Liver (tissue), 9 donors: ENCODE data around the gene MYO18B. TPM values are rescaled to one million over a fixed set of nuclear protein-coding genes. Genes with fewer than 3 reads are reported as not detected.

ENCODE experiments used
- DNase-seq: peaks from one replicate; pipeline ENCODE4 v3.0.0-alpha.2; 2017; ENCODE audit warnings: low spot score
- H3K27ac ChIP-seq, 2 donors: one replicate each; pipeline ENCODE4 v1.7.0; 2013; ENCODE audit warnings: inconsistent platforms in 2 of 2, low read length in 2 of 2, control low read depth in 1 of 2, low read depth in 1 of 2, mild to moderate bottlenecking in 1 of 2
- H3K27me3 ChIP-seq, 4 donors: one replicate each; pipeline versions ENCODE4 v1.6.1 to v1.7.0; 2013; ENCODE audit warnings: low read length in 3 of 4, inconsistent platforms in 1 of 4, mild to moderate bottlenecking in 1 of 4, moderate library complexity in 1 of 4; ENCODE audit not compliant: control insufficient read depth in 4 of 4, insufficient read depth in 4 of 4
- H3K36me3 ChIP-seq, 4 donors: one replicate each; pipeline versions ENCODE4 v1.6.1 to v1.7.0; 2013; ENCODE audit warnings: low read length in 3 of 4, mild to moderate bottlenecking in 3 of 4, low read depth in 1 of 4, moderate library complexity in 1 of 4; ENCODE audit not compliant: control insufficient read depth in 4 of 4, insufficient read depth in 3 of 4
- H3K4me1 ChIP-seq, 4 donors: one replicate each; pipeline versions ENCODE4 v1.6.1 to v1.7.0; 2013; ENCODE audit warnings: low read length in 3 of 4, mild to moderate bottlenecking in 3 of 4, moderate library complexity in 1 of 4; ENCODE audit not compliant: control insufficient read depth in 4 of 4, insufficient read depth in 4 of 4
- H3K4me3 ChIP-seq, 3 donors: one replicate each; pipeline versions ENCODE4 v1.6.1 to v1.7.0; 2013; ENCODE audit warnings: low read length in 3 of 3, control low read depth in 1 of 3, low read depth in 1 of 3, mild to moderate bottlenecking in 1 of 3
- H3K9ac ChIP-seq, 2 donors: one replicate each; pipeline ENCODE4 v1.7.0; 2013; ENCODE audit warnings: low read length in 2 of 2, mild to moderate bottlenecking in 2 of 2, moderate library complexity in 2 of 2, control low read depth in 1 of 2, low read depth in 1 of 2
- H3K9me3 ChIP-seq, 4 donors: one replicate each; pipeline versions ENCODE4 v1.6.1 to v1.7.0; 2013; ENCODE audit warnings: low read length in 3 of 4; ENCODE audit not compliant: control insufficient read depth in 4 of 4
- EGR1 ChIP-seq, 2 donors: IDR thresholded peaks; 2 replicates each; pipeline ENCODE4 v1.6.1; 2016 to 2018; ENCODE audit warnings: antibody characterized with exemption in 2 of 2, low read depth in 2 of 2
- FOXA1 ChIP-seq: IDR thresholded peaks from 2 replicates; pipeline ENCODE4 v1.6.1; 2016; ENCODE audit warnings: antibody characterized with exemption
- FOXA2 ChIP-seq: IDR thresholded peaks from 2 replicates; pipeline ENCODE4 v1.6.1; 2016; ENCODE audit warnings: antibody characterized with exemption
- GABPA ChIP-seq, 2 donors: IDR thresholded peaks in 1 of 2; conservative IDR thresholded peaks in 1 of 2; 2 replicates each; pipeline ENCODE4 v1.6.1; 2016; ENCODE audit warnings: antibody characterized with exemption in 2 of 2, mild to moderate bottlenecking in 1 of 2, moderate library complexity in 1 of 2
- HNF4A ChIP-seq, 2 donors: conservative IDR thresholded peaks; 2 replicates each; pipeline ENCODE4 v1.6.1; 2016; ENCODE audit warnings: antibody characterized with exemption in 2 of 2, mild to moderate bottlenecking in 2 of 2
- HNF4G ChIP-seq: IDR thresholded peaks from 2 replicates; pipeline ENCODE4 v1.6.1; 2016; ENCODE audit warnings: antibody characterized with exemption
- NR2F2 ChIP-seq: IDR thresholded peaks from 2 replicates; pipeline ENCODE4 v1.6.1; 2016; ENCODE audit warnings: antibody characterized with exemption
- RAD21 ChIP-seq, 2 donors: IDR thresholded peaks; 2 replicates each; pipeline ENCODE4 v1.6.1; 2016; ENCODE audit warnings: antibody characterized with exemption in 2 of 2, mild to moderate bottlenecking in 2 of 2
- RXRA ChIP-seq, 2 donors: IDR thresholded peaks; 2 replicates each; pipeline ENCODE4 v1.6.1; 2017 to 2018; ENCODE audit warnings: antibody characterized with exemption in 2 of 2, mild to moderate bottlenecking in 1 of 2
- SP1 ChIP-seq: IDR thresholded peaks from 2 replicates; pipeline ENCODE4 v1.6.1; 2018; ENCODE audit warnings: antibody characterized with exemption, mild to moderate bottlenecking
- TAF1 ChIP-seq: conservative IDR thresholded peaks from 2 replicates; pipeline ENCODE4 v1.6.1; 2016; ENCODE audit warnings: antibody characterized with exemption, mild to moderate bottlenecking
- YY1 ChIP-seq: IDR thresholded peaks from 2 replicates; pipeline ENCODE4 v1.6.1; 2016; ENCODE audit warnings: antibody characterized with exemption, mild to moderate bottlenecking
- WGBS: extraction: QIAGEN DNeasy Blood & Tissue Kit; methylation state at CpG from one replicate; pipeline ENCODE4 v1.1.7; 2013; 5-methylcytosine and 5-hydroxymethylcytosine counted together
- polyA plus RNA-seq, 2 donors: library from polyadenylated mRNA; stranded (reverse) in 1 of 2; unstranded in 1 of 2; fragments of 200-250 nt in 1 of 2; fragments of >200 nt in 1 of 2; fragmentation: Nextera tagmentation in 1 of 2; extraction: Ambion mirVana in 1 of 2; gene quantifications; one replicate each; pipeline versions ENCODE4 v1.2.1 to v1.2.3, GENCODE V29; 2013 to 2015
- total RNA-seq, 2 donors: library from RNA; depleted of rRNA; stranded (reverse); fragments of >200 nt; gene quantifications; one replicate each; pipeline ENCODE4 v1.2.3, GENCODE V29; 2014
- TF ChIP-seq, protein P1 (sequence below): IDR thresholded peaks from 2 replicates; pipeline ENCODE4 v1.6.1; 2016; ENCODE audit warnings: antibody characterized with exemption, mild to moderate bottlenecking
- TF ChIP-seq, protein P2 (sequence below): IDR thresholded peaks from 2 replicates; pipeline ENCODE4 v1.6.1; 2016; ENCODE audit warnings: antibody characterized with exemption
- TF ChIP-seq, protein P3 (sequence below): IDR thresholded peaks from 2 replicates; pipeline ENCODE4 v1.6.1; 2016; ENCODE audit warnings: antibody characterized with exemption
- donor health status: healthy.
- donor health status: healthy.
- donor health status: healthy.
- donor health status: healthy.
- donor health status: healthy.

MYO18B gene
- total and polyA plus RNA-seq, 4 donors: under 0.01 to 4.2 (median 0.02) TPM; not detected in 1

DNA sequence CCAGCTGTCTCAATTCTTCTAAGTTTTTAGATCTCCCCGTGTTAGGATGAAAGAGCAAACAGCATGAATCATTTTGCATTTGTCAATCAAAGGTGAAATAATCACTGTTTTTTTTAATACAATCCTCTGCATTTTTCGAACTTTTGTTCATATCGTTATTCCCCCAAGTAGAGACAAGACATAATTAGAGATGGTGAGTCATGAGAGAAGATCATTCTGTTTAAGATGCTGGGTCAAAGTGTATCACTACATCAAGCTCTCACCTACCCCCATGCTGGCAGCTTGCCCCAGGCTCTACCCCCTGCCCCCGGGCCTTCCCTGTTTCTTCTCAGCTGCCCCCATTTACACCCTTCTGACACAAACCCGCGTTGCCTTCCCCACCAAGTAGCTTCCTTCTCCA lies 30.5 kb upstream of the MYO18B start:
- no peak overlapping the region for H3K4me3 ChIP-seq
- H3K9me3 ChIP-seq: no peaks in the 10 kb centered on the region
- H3K4me1 ChIP-seq: no peaks in the 10 kb centered on the region
- TF ChIP-seq, protein P1, sequence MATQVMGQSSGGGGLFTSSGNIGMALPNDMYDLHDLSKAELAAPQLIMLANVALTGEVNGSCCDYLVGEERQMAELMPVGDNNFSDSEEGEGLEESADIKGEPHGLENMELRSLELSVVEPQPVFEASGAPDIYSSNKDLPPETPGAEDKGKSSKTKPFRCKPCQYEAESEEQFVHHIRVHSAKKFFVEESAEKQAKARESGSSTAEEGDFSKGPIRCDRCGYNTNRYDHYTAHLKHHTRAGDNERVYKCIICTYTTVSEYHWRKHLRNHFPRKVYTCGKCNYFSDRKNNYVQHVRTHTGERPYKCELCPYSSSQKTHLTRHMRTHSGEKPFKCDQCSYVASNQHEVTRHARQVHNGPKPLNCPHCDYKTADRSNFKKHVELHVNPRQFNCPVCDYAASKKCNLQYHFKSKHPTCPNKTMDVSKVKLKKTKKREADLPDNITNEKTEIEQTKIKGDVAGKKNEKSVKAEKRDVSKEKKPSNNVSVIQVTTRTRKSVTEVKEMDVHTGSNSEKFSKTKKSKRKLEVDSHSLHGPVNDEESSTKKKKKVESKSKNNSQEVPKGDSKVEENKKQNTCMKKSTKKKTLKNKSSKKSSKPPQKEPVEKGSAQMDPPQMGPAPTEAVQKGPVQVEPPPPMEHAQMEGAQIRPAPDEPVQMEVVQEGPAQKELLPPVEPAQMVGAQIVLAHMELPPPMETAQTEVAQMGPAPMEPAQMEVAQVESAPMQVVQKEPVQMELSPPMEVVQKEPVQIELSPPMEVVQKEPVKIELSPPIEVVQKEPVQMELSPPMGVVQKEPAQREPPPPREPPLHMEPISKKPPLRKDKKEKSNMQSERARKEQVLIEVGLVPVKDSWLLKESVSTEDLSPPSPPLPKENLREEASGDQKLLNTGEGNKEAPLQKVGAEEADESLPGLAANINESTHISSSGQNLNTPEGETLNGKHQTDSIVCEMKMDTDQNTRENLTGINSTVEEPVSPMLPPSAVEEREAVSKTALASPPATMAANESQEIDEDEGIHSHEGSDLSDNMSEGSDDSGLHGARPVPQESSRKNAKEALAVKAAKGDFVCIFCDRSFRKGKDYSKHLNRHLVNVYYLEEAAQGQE: no peak
- TF ChIP-seq RAD21 (IDR thresholded peaks at IDR 0.05): no peak
- TF ChIP-seq TAF1: no peak
- TF ChIP-seq, protein P2, sequence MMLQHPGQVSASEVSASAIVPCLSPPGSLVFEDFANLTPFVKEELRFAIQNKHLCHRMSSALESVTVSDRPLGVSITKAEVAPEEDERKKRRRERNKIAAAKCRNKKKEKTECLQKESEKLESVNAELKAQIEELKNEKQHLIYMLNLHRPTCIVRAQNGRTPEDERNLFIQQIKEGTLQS: no peak
- no peak for TF ChIP-seq HNF4A (conservative IDR thresholded peaks at IDR 0.05)
- no peak for TF ChIP-seq SP1
- TF ChIP-seq NR2F2: no peak
- TF ChIP-seq YY1: no peak
- no peak for TF ChIP-seq GABPA (IDR thresholded peaks at IDR 0.05 in 1 of 2, conservative IDR thresholded peaks at IDR 0.05 in 1 of 2)
- no peak for DNase-seq
- no peaks in the 10 kb centered on the region for H3K36me3 ChIP-seq
- H3K27ac ChIP-seq: no peak overlapping the region
- H3K9ac ChIP-seq: no peak overlapping the region
- no peaks in the 10 kb centered on the region for H3K27me3 ChIP-seq
- 93% methylated on average over 6 of the region's 6 CpGs for WGBS

DNA sequence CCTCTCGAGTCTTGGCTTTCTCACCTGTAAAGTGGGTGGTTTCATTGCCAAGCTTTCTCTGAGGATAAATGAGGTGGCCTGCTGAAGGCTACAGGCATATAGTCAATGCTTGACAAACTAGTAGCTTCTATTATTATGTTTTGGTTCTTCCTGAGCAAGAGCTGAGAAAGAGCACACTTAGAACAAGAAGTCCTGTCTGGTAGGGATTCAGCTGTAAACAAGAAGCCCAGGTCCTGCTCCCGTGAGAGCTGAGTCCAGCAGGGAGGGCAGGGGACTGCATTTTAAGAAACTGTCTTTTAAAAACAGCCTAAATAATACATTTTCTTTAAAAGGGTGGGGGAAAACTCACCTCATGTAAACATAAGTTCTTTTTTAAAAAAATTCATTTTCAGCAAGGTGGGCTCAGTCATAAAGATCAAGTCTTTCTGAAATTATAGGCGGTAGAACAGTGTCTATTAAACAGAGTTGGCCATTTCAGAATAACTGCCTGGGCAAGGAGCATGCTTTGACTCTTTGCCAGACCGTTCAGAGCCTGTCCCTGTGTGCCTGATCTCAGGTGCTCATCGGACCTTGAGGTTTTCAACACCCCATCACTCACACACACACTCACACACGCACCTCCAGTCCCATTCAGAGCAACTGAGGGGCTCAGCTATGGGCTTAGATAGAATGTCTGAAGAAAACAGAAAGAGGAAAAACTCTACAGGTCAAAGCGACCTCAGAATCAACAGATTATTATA lies 29.2 kb upstream of the MYO18B start:
- no peaks in the 10 kb centered on the region for H3K36me3 ChIP-seq

More for the DNA sequence above, 29.2 kb upstream of the MYO18B start:
- Histone ChIP-seq H3K27ac (no peak overlapping the region), H3K27me3 (no peaks in the 10 kb centered on the region), H3K4me1 (no peaks in the 10 kb centered on the region), H3K9me3 (no peaks in the 10 kb centered on the region), H3K4me3 (no peak overlapping the region), H3K9ac (no peak overlapping the region)
- DNase-seq: no peak
- 91% methylated on average over 7 of the region's 7 CpGs for WGBS
- TF ChIP-seq, protein P3, sequence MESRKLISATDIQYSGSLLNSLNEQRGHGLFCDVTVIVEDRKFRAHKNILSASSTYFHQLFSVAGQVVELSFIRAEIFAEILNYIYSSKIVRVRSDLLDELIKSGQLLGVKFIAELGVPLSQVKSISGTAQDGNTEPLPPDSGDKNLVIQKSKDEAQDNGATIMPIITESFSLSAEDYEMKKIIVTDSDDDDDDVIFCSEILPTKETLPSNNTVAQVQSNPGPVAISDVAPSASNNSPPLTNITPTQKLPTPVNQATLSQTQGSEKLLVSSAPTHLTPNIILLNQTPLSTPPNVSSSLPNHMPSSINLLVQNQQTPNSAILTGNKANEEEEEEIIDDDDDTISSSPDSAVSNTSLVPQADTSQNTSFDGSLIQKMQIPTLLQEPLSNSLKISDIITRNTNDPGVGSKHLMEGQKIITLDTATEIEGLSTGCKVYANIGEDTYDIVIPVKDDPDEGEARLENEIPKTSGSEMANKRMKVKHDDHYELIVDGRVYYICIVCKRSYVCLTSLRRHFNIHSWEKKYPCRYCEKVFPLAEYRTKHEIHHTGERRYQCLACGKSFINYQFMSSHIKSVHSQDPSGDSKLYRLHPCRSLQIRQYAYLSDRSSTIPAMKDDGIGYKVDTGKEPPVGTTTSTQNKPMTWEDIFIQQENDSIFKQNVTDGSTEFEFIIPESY: no peak
- TF ChIP-seq, protein P1: no peak
- TF ChIP-seq SP1: no peak
- TF ChIP-seq GABPA (IDR thresholded peaks at IDR 0.05 in 1 of 2, conservative IDR thresholded peaks at IDR 0.05 in 1 of 2): no peak
- no peak for TF ChIP-seq HNF4G
- TF ChIP-seq RAD21 (IDR thresholded peaks at IDR 0.05): no peak
- no peak for TF ChIP-seq FOXA2
- no peak for TF ChIP-seq HNF4A (conservative IDR thresholded peaks at IDR 0.05)
- TF ChIP-seq FOXA1: no peak
- no peak for TF ChIP-seq EGR1 (IDR thresholded peaks at IDR 0.05; ENCODE audit: low read depth in 2 of 2)
- TF ChIP-seq YY1: no peak
- no peak for TF ChIP-seq TAF1
- TF ChIP-seq RXRA (IDR thresholded peaks at IDR 0.05): no peak
- TF ChIP-seq, protein P2: no peak
